22Rv1 (cell line): ENCODE data around the gene ZNF414.

Experiments
- H3K27ac ChIP-seq: fragments of 450-650 bp; 2 replicates; pipeline ENCODE4 v1.5.1; 2017
- CTCF ChIP-seq: fragments of 450-650 bp; IDR thresholded peaks from 2 replicates; pipeline ENCODE4 v1.5.1; 2017; ENCODE audit warnings: mild to moderate bottlenecking
- ZFX ChIP-seq: fragments of 450-650 bp; IDR thresholded peaks from 2 replicates; pipeline ENCODE4 v1.6.1; 2017; ENCODE audit warnings: antibody characterized with exemption, borderline replicate concordance

The ZNF414 gene

GRCh38 chr19:8473648-8474476, 40.1 kb downstream of the ZNF414 start:
- no peak overlapping the region for H3K27ac ChIP-seq
- TF ChIP-seq CTCF (no peak), ZFX (no peak)

GRCh38 chr19:8469613-8470368, 44.2 kb downstream of the ZNF414 start:
- TF ChIP-seq ZFX (no peak), CTCF (no peak)
- H3K27ac ChIP-seq = no peak overlapping the region

- TF ChIP-seq ZFX (no peak), CTCF (no peak)
Observed at GRCh38 chr19:8468761-8469373, 45.1 kb downstream of the ZNF414 start.

GRCh38 chr19:8468124-8468523, 45.8 kb downstream of the ZNF414 start:
- TF ChIP-seq CTCF (no peak), ZFX (no peak)
- no peak overlapping the region for H3K27ac ChIP-seq

More at GRCh38 chr19:8468761-8469373, 45.1 kb downstream of the ZNF414 start:
- no peak overlapping the region for H3K27ac ChIP-seq

GRCh38 chr19:8466018-8466417, 47.9 kb downstream of the ZNF414 start:
- TF ChIP-seq CTCF (no peak), ZFX (no peak)
- H3K27ac ChIP-seq = no peak overlapping the region

GRCh38 chr19:8463365-8463764, 50.6 kb downstream of the ZNF414 start:
- TF ChIP-seq CTCF = no peak
- no peak overlapping the region for H3K27ac ChIP-seq

GRCh38 chr19:8462571-8462970, 51.4 kb downstream of the ZNF414 start:
- TF ChIP-seq ZFX (no peak), CTCF (no peak)
- H3K27ac ChIP-seq = no peak overlapping the region
